CD4-positive, alpha-beta T cell treated with Interleukin-10 for 1 hour (primary cell): ENCODE results near the gene GABRG2.

Experiments used
- DNase-seq: peaks from one replicate; pipeline ENCODE4 v3.0.0-alpha.2; 2020

Gene GABRG2

DNA sequence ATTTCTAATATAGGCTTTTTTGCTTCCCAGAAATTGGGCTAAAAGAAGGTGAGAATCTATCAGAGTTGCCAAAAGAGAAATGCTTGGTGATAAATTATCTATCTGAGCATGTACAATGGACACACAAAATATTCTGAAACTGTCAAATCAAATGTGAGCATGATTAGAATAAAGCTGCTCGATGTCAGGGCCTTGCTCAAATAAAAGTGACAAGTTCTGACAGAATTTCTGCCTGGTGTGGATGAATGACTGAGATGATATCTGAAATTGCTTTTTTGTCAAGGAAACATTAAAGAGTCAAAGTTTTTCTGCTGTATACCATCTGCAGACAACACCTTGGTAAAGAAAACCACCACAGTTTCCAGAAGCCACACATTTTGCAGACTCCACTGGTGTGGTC lies 128.8 kb downstream of the GABRG2 start:
- DNase-seq = no peak

DNA sequence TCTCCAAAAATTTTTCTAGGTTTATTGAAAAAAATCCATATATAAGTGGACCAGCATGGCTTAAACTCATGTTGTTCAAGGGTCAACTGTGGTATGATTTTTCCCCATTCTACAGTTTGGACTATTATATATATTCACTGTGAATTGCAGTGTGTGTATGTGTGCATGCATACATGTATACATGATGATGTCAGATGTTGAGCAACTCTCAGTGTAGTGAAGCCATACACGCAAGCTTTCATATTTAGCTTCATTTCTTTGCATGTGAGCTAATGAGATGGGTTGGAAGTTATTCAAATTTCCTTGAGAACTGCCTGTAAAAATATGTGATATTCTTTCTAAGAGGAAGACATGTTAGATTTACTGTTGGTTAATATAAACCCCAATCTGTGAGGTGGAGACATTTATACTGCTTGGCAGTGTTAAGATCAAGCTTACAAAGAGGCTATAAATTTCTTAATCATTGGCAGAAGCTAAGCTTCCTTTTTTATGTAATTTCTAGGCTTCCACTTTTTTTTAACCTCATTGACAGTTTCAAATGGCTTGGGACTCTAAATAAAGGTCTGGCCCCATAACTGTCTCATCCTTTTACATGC lies 134.8 kb downstream of the GABRG2 start:
- DNase-seq = no peak
